ENCODE measurements around the gene EML4.

DNA sequence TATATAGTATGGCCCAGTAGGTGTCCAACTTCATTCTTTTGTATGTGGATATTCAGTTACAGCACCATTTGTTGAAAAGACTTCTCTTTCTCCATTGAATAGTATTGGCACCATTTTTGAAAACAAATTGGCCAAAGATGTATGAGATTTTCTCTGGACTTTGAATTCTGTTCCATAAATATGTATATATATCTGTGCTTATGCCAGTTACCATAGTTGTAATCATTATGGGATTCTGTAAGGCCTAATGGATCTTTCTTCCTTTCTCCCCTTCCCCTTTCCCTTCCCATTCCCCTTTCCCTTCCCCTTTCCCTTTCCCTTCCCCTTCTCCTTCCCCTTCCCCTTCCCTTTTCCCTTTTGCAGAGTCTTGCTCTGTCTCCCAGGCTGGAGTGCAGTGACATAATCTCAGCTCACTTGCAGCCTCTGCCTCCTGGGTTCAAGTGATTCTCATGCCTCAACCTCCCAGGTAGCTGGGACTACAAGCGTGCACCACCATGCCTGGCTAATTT is 140.9 kb downstream of the EML4 start:
- TF ChIP-seq, protein P1, sequence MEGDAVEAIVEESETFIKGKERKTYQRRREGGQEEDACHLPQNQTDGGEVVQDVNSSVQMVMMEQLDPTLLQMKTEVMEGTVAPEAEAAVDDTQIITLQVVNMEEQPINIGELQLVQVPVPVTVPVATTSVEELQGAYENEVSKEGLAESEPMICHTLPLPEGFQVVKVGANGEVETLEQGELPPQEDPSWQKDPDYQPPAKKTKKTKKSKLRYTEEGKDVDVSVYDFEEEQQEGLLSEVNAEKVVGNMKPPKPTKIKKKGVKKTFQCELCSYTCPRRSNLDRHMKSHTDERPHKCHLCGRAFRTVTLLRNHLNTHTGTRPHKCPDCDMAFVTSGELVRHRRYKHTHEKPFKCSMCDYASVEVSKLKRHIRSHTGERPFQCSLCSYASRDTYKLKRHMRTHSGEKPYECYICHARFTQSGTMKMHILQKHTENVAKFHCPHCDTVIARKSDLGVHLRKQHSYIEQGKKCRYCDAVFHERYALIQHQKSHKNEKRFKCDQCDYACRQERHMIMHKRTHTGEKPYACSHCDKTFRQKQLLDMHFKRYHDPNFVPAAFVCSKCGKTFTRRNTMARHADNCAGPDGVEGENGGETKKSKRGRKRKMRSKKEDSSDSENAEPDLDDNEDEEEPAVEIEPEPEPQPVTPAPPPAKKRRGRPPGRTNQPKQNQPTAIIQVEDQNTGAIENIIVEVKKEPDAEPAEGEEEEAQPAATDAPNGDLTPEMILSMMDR (conservative IDR thresholded peaks at IDR 0.05) = no peak
- TF ChIP-seq EZH2 (IDR thresholded peaks at IDR 0.05; ENCODE audit: low read depth) = no peak
